Measurements from ENCODE around the gene ZNF664. TPM values are rescaled to one million over a fixed set of nuclear protein-coding genes. Genes with fewer than 3 reads are reported as not detected.

The ZNF664 gene
- total RNA-seq (2014; rRNA removed; shearing (Covaris generic)): 32.1 and 43.4 TPM in 2 replicates

GRCh38 chr12:123972457-123973401 lies at the start of gene ZNF664, which contains the start of gene CCDC92:
Gene ZNF664 (plus strand): TSS chr12:123973215. CDS start chr12:124012145, 38,930 bp downstream.
Gene CCDC92 (minus strand): TSS chr12:123972831. CDS start chr12:123944305, 28,526 bp downstream.
- DNase-seq (ENCODE audit: low read depth): peak; percentile 79

GRCh38 chr12:123923927-123924326 lies 49.1 kb upstream of the ZNF664 start:
- DNase-seq (ENCODE audit: low read depth): no peak

GRCh38 chr12:123924539-123924938 lies 48.5 kb upstream of the ZNF664 start:
- DNase-seq (ENCODE audit: low read depth): no peak

GRCh38 chr12:123928274-123928865 lies 44.6 kb upstream of the ZNF664 start:
- no peak for DNase-seq (ENCODE audit: low read depth)

GRCh38 chr12:123928897-123929296 lies 44.1 kb upstream of the ZNF664 start:
- no peak for DNase-seq (ENCODE audit: low read depth)

GRCh38 chr12:123929946-123930583 lies 43.0 kb upstream of the ZNF664 start:
- no peak for DNase-seq (ENCODE audit: low read depth)

GRCh38 chr12:123931686-123932321 lies 41.2 kb upstream of the ZNF664 start:
- DNase-seq (ENCODE audit: low read depth): no peak

- no peak for DNase-seq (ENCODE audit: low read depth)
These were observed 39.8 kb upstream of the ZNF664 start for GRCh38 chr12:123933214-123933613.

GRCh38 chr12:123934016-123934620 lies 38.9 kb upstream of the ZNF664 start:
- DNase-seq (ENCODE audit: low read depth): no peak

- DNase-seq (ENCODE audit: low read depth): peak; percentile 31
These were observed 38.2 kb upstream of the ZNF664 start for GRCh38 chr12:123934829-123935228.

GRCh38 chr12:123935956-123936355 lies 37.1 kb upstream of the ZNF664 start:
- no peak for DNase-seq (ENCODE audit: low read depth)

GRCh38 chr12:123936471-123936870 lies 36.5 kb upstream of the ZNF664 start:
- no peak for DNase-seq (ENCODE audit: low read depth)

- DNase-seq (ENCODE audit: low read depth): no peak
These were observed 35.9 kb upstream of the ZNF664 start for GRCh38 chr12:123936956-123937706.

GRCh38 chr12:123937707-123938591 lies 35.1 kb upstream of the ZNF664 start:
- DNase-seq (ENCODE audit: low read depth): no peak

- no peak for DNase-seq (ENCODE audit: low read depth)
These were observed 34.1 kb upstream of the ZNF664 start for GRCh38 chr12:123938679-123939480.

- DNase-seq (ENCODE audit: low read depth): no peak
These were observed 33.0 kb upstream of the ZNF664 start for GRCh38 chr12:123939716-123940626.

GRCh38 chr12:123940627-123940966 lies 32.4 kb upstream of the ZNF664 start:
- no peak for DNase-seq (ENCODE audit: low read depth)

GRCh38 chr12:123941000-123941399 lies 32.0 kb upstream of the ZNF664 start:
- DNase-seq (ENCODE audit: low read depth): no peak

Data from RPMI7951 (cell line).